ENCODE measurements around the gene STKLD1. TPM values are rescaled to one million over a fixed set of nuclear protein-coding genes. Genes with fewer than 3 reads are reported as not detected.

Gene STKLD1
- total RNA-seq, 1 donor from 2014 or later, result not detected

GRCh38 chr9:133382507-133383141, 6.5 kb downstream of the STKLD1 start:
- Histone ChIP-seq H3K36me3 (ENCODE audit: control insufficient read depth, insufficient read depth, low read length) (no peaks in the 10 kb centered on the region), H3K4me3 (ENCODE audit: low read depth, low read length) (no peak overlapping the region), H3K27me3 (ENCODE audit: control insufficient read depth, insufficient read depth, low read length) (no peaks in the 10 kb centered on the region)
- no peak for DNase-seq (ENCODE audit: low read depth)
- TF ChIP-seq CTCF (IDR thresholded peaks at IDR 0.05; ENCODE audit: insufficient read depth, low read length, poor library complexity, severe bottlenecking), result no peak

- no peak overlapping the region for H3K4me3 ChIP-seq (ENCODE audit: low read depth, low read length)
- no peak for TF ChIP-seq CTCF (IDR thresholded peaks at IDR 0.05; ENCODE audit: insufficient read depth, low read length, poor library complexity, severe bottlenecking)
- DNase-seq (ENCODE audit: low read depth), result no peak
- H3K27me3 ChIP-seq (ENCODE audit: control insufficient read depth, insufficient read depth, low read length), result no peaks in the 10 kb centered on the region
- no peaks in the 10 kb centered on the region for H3K36me3 ChIP-seq (ENCODE audit: control insufficient read depth, insufficient read depth, low read length)
Measured at GRCh38 chr9:133383438-133383837, 7.3 kb downstream of the STKLD1 start.

GRCh38 chr9:133384736-133385321, 8.7 kb downstream of the STKLD1 start:
- H3K27me3 ChIP-seq (ENCODE audit: control insufficient read depth, insufficient read depth, low read length), result no peaks in the 10 kb centered on the region
- H3K4me3 ChIP-seq (ENCODE audit: low read depth, low read length), result no peak overlapping the region
- H3K36me3 ChIP-seq (ENCODE audit: control insufficient read depth, insufficient read depth, low read length), result no peaks in the 10 kb centered on the region
- DNase-seq (ENCODE audit: low read depth), result no peak
- TF ChIP-seq CTCF (IDR thresholded peaks at IDR 0.05; ENCODE audit: insufficient read depth, low read length, poor library complexity, severe bottlenecking), result no peak

GRCh38 chr9:133385452-133385851, 9.3 kb downstream of the STKLD1 start:
- Histone ChIP-seq H3K36me3 (ENCODE audit: control insufficient read depth, insufficient read depth, low read length) (no peaks in the 10 kb centered on the region), H3K4me3 (ENCODE audit: low read depth, low read length) (no peak overlapping the region), H3K27me3 (ENCODE audit: control insufficient read depth, insufficient read depth, low read length) (peaks cover under 1% of the 10 kb centered on the region)
- no peak for TF ChIP-seq CTCF (IDR thresholded peaks at IDR 0.05; ENCODE audit: insufficient read depth, low read length, poor library complexity, severe bottlenecking)
- no peak for DNase-seq (ENCODE audit: low read depth)

GRCh38 chr9:133386338-133386737, 10.2 kb downstream of the STKLD1 start:
- Histone ChIP-seq H3K36me3 (ENCODE audit: control insufficient read depth, insufficient read depth, low read length) (no peaks in the 10 kb centered on the region), H3K27me3 (ENCODE audit: control insufficient read depth, insufficient read depth, low read length) (peaks cover 4% of the 10 kb centered on the region), H3K4me3 (ENCODE audit: low read depth, low read length) (no peak overlapping the region)
- TF ChIP-seq CTCF (IDR thresholded peaks at IDR 0.05; ENCODE audit: insufficient read depth, low read length, poor library complexity, severe bottlenecking), result no peak
- DNase-seq (ENCODE audit: low read depth), result no peak

GRCh38 chr9:133387680-133388079, 11.5 kb downstream of the STKLD1 start:
- TF ChIP-seq CTCF (IDR thresholded peaks at IDR 0.05; ENCODE audit: insufficient read depth, low read length, poor library complexity, severe bottlenecking), result no peak
- peaks cover 4% of the 10 kb centered on the region for H3K27me3 ChIP-seq (ENCODE audit: control insufficient read depth, insufficient read depth, low read length)
- no peaks in the 10 kb centered on the region for H3K36me3 ChIP-seq (ENCODE audit: control insufficient read depth, insufficient read depth, low read length)
- no peak overlapping the region for H3K4me3 ChIP-seq (ENCODE audit: low read depth, low read length)
- DNase-seq (ENCODE audit: low read depth), result no peak

Measured in kidney epithelial cell (primary cell).